Measurements from ENCODE around the gene CLPSL1. TPM values are rescaled to one million over a fixed set of nuclear protein-coding genes. Genes with fewer than 3 reads are reported as not detected.

CLPSL1 gene
- total RNA-seq, 1 experiment from 2014 or later: not detected

DNA sequence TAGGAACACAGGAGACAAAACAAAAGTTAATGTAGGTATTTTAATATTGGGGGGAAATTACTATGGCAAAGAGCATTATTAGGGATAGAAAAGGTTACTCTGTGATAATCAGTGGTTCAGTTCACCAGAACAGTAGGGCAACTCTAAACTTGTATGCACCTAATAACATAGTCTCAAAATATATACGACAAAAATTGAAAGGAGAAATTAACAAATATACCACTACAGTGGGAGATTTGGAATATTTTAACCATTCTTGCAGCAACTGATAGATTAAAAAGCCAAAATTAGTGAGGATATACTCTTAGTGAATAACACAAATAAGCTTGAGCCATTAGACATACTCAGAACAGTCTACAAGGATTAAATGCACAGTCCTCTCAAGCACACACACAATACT is 32.9 kb upstream of the CLPSL1 start:
- no TSS peak for BruUV-seq (replicated peaks)

DNA sequence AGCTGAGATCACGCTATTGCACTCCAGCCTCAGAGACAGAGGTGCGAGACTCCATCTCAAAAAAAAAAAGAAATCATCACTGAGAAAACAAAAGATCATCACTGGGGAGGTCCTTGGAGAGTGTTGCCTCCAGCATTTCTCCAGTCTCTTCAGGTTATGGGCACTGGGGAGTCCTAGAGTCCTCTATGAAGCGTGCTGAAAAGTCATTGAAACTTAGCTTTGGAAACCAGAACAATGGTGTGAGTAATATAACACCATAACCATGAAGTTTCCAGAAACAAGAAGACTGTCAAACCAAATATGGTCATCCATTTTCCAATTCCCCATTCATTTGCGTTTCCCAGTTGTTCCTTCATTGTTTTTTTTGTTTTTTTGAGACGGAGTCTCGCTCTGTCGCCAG is 30.3 kb upstream of the CLPSL1 start:
- H3K4me3 ChIP-seq (ENCODE audit: low read depth in 2 of 2, low read length in 2 of 2): no peak overlapping the region
- H3K27ac ChIP-seq (ENCODE audit: low read length): no peak overlapping the region
- no peak for ATAC-seq
- intact Hi-C loops (cut with micrococcal nuclease; ENCODE audit: unreplicated experiment): no loop called here
- H3K27me3 ChIP-seq (ENCODE audit: control insufficient read depth, insufficient read depth, low read length): 0 out of 2 replicates have a peak, but pooled peaks cover 2% of the 10 kb centered on the region
- TF ChIP-seq TCF7L2 (IDR thresholded peaks at IDR 0.05; ENCODE audit: low read depth, low read length) (no peak), SIN3A (IDR thresholded peaks at IDR 0.05; ENCODE audit: borderline replicate concordance, insufficient read depth, low read depth, low read length) (no peak), POLR2AphosphoS5 (IDR thresholded peaks at IDR 0.05; ENCODE audit: low read depth, low read length) (no peak)
- TF ChIP-seq, protein P1, sequence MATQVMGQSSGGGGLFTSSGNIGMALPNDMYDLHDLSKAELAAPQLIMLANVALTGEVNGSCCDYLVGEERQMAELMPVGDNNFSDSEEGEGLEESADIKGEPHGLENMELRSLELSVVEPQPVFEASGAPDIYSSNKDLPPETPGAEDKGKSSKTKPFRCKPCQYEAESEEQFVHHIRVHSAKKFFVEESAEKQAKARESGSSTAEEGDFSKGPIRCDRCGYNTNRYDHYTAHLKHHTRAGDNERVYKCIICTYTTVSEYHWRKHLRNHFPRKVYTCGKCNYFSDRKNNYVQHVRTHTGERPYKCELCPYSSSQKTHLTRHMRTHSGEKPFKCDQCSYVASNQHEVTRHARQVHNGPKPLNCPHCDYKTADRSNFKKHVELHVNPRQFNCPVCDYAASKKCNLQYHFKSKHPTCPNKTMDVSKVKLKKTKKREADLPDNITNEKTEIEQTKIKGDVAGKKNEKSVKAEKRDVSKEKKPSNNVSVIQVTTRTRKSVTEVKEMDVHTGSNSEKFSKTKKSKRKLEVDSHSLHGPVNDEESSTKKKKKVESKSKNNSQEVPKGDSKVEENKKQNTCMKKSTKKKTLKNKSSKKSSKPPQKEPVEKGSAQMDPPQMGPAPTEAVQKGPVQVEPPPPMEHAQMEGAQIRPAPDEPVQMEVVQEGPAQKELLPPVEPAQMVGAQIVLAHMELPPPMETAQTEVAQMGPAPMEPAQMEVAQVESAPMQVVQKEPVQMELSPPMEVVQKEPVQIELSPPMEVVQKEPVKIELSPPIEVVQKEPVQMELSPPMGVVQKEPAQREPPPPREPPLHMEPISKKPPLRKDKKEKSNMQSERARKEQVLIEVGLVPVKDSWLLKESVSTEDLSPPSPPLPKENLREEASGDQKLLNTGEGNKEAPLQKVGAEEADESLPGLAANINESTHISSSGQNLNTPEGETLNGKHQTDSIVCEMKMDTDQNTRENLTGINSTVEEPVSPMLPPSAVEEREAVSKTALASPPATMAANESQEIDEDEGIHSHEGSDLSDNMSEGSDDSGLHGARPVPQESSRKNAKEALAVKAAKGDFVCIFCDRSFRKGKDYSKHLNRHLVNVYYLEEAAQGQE (IDR thresholded peaks at IDR 0.05; ENCODE audit: insufficient read depth in 1 of 2, low read depth in 2 of 2, low read length in 1 of 2): no peak
- TF ChIP-seq, protein P2, sequence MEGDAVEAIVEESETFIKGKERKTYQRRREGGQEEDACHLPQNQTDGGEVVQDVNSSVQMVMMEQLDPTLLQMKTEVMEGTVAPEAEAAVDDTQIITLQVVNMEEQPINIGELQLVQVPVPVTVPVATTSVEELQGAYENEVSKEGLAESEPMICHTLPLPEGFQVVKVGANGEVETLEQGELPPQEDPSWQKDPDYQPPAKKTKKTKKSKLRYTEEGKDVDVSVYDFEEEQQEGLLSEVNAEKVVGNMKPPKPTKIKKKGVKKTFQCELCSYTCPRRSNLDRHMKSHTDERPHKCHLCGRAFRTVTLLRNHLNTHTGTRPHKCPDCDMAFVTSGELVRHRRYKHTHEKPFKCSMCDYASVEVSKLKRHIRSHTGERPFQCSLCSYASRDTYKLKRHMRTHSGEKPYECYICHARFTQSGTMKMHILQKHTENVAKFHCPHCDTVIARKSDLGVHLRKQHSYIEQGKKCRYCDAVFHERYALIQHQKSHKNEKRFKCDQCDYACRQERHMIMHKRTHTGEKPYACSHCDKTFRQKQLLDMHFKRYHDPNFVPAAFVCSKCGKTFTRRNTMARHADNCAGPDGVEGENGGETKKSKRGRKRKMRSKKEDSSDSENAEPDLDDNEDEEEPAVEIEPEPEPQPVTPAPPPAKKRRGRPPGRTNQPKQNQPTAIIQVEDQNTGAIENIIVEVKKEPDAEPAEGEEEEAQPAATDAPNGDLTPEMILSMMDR (IDR thresholded peaks at IDR 0.05): no peak
- H3K9me3 ChIP-seq (ENCODE audit: control insufficient read depth, insufficient read depth, low read depth, low read length): no peaks in the 10 kb centered on the region
- POLR2A ChIA-PET: no interaction called here
- no peaks in the 10 kb centered on the region for H3K4me1 ChIP-seq (ENCODE audit: control insufficient read depth, insufficient read depth, low read length)
- H3K36me3 ChIP-seq (ENCODE audit: control insufficient read depth, insufficient read depth, low read length): no peaks in the 10 kb centered on the region
- in situ Hi-C loops (cut with HindIII; ENCODE audit: low pct_unique_long_range_greater_than_20kb, low sequenced_read_pairs): no loop called here
- no peak for DNase-seq (ENCODE audit: low read depth, low spot score)
- CTCF ChIA-PET: interaction anchor here (0.5 kb wide), 1 partner anchor 229 kb away, joined by 3 read pairs; no protein-coding TSS in a partner anchor
- BruUV-seq (replicated peaks): no TSS peak

More for the DNA sequence above, 32.9 kb upstream of the CLPSL1 start:
- Histone ChIP-seq H3K4me1 (ENCODE audit: control insufficient read depth, insufficient read depth, low read length) (no peaks in the 10 kb centered on the region), H3K27ac (ENCODE audit: low read length) (no peak overlapping the region), H3K36me3 (ENCODE audit: control insufficient read depth, insufficient read depth, low read length) (no peaks in the 10 kb centered on the region), H3K4me3 (ENCODE audit: low read depth in 2 of 2, low read length in 2 of 2) (no peak overlapping the region), H3K9me3 (ENCODE audit: control insufficient read depth, insufficient read depth, low read depth, low read length) (no peaks in the 10 kb centered on the region), H3K27me3 (ENCODE audit: control insufficient read depth, insufficient read depth, low read length) (0 out of 2 replicates have a peak, but pooled peaks cover 2% of the 10 kb centered on the region)
- intact Hi-C loops (cut with micrococcal nuclease; ENCODE audit: unreplicated experiment) (no loop called here), in situ Hi-C loops (cut with HindIII; ENCODE audit: low pct_unique_long_range_greater_than_20kb, low sequenced_read_pairs) (no loop called here)
- TF ChIP-seq POLR2AphosphoS5 (IDR thresholded peaks at IDR 0.05; ENCODE audit: low read depth, low read length): no peak
- TF ChIP-seq, protein P1 (IDR thresholded peaks at IDR 0.05; ENCODE audit: insufficient read depth in 1 of 2, low read depth in 2 of 2, low read length in 1 of 2): no peak
- no peak for TF ChIP-seq SIN3A (IDR thresholded peaks at IDR 0.05; ENCODE audit: borderline replicate concordance, insufficient read depth, low read depth, low read length)
- TF ChIP-seq, protein P2 (IDR thresholded peaks at IDR 0.05): no peak
- no peak for TF ChIP-seq TCF7L2 (IDR thresholded peaks at IDR 0.05; ENCODE audit: low read depth, low read length)
- ATAC-seq: no peak
- no peak for DNase-seq (ENCODE audit: low read depth, low spot score)
- CTCF ChIA-PET: no interaction called here
- POLR2A ChIA-PET: no interaction called here
